GM21717 (cell line): ENCODE data around the gene LMNTD2.
"Not testable (repeated sequence)": the region's sequence is repeated elsewhere in the genome, so short reads cannot be mapped to it uniquely, and the experiment has no call there.

Source experiments
- ATAC-seq: cut with Tn5 transposase; IDR thresholded peaks from one replicate; pipeline ENCODE4 v1.9.1; 2021; ENCODE audit warnings: mild to moderate bottlenecking, moderate library complexity; ENCODE audit not compliant: unreplicated experiment

The LMNTD2 gene

GRCh38 chr11:587546-587945, 27.0 kb upstream of the LMNTD2 start:
- ATAC-seq, result no peak

- ATAC-seq, result no peak
These were observed 26.1 kb upstream of the LMNTD2 start for GRCh38 chr11:586376-587316.

DNA sequence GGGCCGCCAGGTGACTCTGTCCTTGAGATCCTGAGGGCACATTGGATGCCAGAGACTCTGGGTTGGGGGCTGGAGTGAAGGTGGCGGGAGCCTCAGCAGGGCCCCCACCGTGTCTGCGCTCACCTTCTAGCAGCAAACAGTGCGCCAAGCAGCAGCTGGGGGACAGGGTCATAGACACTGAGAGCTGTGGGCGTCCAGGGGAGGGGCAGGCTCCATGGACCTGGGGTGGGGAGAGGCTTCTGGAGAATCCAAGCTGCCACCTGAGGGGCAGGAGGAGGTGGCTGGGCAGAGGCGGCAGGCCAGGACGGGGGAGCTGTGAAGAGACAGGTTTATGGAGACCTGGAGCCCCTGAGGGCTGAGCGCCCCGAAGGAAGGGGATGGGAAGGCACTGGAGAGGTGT, 23.7 kb upstream of the LMNTD2 start:
- no peak for ATAC-seq

DNA sequence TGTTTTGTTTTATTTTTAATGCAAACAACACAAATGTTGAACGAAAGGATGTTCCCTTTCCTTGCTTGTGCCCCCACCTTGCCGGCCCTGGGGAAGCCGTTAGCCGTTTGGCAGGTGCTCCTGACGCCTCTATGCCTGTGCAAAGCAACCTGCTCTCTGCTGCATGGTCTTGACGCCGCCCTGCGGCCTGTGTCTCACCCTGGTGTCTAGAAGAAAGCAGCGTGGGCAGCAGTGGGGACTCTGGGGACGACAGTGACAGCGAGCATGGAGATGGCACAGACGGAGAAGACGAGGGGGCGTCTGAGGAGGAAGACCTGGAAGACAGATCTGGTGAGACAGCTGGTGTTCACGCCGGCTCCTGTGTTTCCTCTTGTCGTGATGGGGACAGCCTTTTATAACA, 21.2 kb upstream of the LMNTD2 start:
- ATAC-seq, result no peak

DNA sequence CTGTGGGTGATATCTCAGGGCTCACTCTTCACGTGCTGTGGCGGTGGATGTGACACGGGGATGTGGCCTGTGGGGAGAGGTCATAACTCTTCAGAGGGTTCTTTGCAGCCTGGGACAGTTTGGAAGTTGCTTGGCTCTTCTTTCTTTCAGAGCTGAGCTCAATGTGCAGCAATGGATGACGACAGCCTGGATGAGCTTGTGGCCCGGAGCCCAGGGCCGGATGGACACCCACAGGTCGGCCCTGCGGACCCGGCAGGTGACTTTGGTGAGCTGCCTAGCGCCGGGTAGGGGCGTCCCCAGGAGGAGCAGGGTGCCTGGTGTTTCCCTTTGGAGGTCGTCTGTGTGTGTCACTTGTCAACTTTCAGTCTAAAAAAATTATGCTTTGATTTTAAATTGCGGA, 20.8 kb upstream of the LMNTD2 start:
- no peak for ATAC-seq

DNA sequence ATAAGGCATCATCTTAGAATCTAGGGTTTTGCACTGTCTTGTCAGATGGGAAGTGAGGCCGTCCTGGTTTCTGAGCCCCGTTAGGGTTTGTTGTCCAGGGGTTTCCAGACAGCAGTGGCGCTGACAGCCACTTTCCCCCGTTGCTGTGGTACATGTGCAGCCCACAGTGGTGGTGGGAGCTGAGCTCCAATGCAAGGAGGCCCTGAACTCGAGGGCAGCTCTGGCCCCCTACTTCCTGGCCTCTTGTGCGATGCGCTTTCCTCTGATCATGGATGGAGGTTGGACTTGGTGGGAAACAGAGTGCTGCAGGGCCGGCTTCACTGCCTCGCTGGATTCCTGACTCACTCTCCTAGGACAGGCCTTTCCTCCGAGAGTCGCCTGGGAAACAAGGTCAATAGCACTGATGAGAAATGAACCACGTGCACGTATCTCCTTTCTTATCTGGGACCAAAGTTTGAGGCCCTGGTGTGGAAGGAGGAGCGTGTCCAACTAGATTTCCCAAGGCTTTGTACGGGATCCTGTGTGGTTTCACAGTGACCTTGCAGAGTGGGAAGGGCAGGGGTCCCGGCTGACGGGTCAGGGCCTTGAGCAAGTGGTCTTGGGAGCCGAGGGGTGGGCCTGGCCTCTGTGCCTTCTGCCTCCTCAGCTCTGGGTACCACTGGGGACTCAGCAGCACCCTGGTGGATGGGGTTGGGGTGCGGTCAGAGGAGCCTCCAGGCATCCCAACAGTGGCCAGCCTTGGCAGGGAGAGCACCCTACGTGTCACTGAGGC, 19.5 kb upstream of the LMNTD2 start:
- ATAC-seq, result no peak

GRCh38 chr11:578276-579035, 17.9 kb upstream of the LMNTD2 start:
- no peak for ATAC-seq

GRCh38 chr11:577611-577894, 17.0 kb upstream of the LMNTD2 start:
- ATAC-seq, result no peak

- ATAC-seq, result no peak
These were observed 16.5 kb upstream of the LMNTD2 start for GRCh38 chr11:576811-577610.

- ATAC-seq, result peak; percentile 68
These were observed 15.6 kb upstream of the LMNTD2 start, which contains the start of gene PHRF1 for GRCh38 chr11:575996-576768. Gene PHRF1, plus strand, starts transcription at chr11:576470. Its CDS starts 5,043 bp downstream, at chr11:581513.

- ATAC-seq, result peak; percentile 28
These were observed 14.9 kb upstream of the LMNTD2 start for GRCh38 chr11:575313-575995.

DNA sequence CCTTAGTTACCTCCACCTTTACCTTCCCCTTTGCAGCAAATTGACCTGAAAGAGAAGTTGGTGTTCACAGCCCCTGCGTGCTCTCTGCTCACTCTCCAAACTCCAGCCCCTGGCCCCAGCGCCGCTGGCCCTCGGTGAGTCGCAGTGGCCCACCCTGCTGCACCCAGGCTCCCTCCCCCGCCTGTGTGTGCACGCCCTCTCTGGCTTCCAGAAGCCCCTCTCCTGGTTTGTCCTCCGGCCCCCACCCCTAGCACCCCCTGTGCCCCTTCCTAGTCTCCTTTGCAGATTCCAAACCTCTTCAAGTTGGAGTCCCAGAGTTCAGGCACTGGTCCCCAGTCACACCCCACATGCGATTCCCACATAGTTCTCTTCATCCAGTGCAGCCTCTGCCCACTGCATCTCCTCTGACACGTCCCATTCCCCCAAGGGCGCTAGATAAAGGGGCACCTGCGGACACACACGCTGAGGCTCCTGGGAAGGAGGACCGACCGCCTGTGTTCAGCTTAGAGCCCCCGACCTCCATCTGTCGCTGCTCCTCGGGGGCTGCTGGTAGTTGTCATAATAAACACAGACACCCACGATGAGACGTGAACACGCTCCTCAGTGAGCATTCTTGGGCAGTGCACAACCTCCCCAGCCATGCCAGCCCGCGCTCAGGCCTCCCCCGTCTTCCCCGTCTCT, 14.2 kb upstream of the LMNTD2 start:
- no peak for ATAC-seq

DNA sequence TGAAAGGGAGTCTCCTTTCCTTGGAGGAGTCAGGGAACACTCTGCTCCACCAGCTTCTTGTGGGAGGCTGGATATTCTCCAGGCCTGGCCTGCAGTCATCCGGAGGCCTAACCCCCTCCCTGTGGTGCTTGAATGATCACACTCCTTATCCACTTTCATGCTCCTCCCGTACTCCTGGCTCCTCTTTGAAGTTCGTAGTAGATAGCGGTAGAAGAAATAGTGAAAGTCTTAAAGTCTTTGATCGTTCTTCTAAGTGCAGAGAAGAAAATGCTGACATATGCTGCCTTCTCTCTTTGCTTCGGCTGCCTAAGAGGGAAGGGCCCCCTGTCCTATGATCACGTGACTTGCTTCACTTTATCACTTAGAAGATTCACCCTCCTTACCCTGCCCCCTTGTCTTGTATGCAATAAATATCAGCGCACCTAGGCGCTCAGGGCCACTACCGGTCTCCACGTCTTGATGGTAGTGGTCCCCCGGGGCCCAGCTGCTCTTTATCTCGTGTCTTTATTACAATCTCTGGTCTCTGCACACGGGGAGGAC, 13.6 kb upstream of the LMNTD2 start:
- not testable (repeated sequence) for ATAC-seq

GRCh38 chr11:573146-573759, 12.7 kb upstream of the LMNTD2 start:
- ATAC-seq, result no peak

GRCh38 chr11:571802-572185, 11.3 kb upstream of the LMNTD2 start:
- no peak for ATAC-seq

- no peak for ATAC-seq
These were observed 8.8 kb upstream of the LMNTD2 start for GRCh38 chr11:569158-569885.
